GM18867 (cell line): ENCODE measurements around the gene CNNM2.
"Not testable (repeated sequence)": the region's sequence is repeated elsewhere in the genome, so short reads cannot be mapped to it uniquely, and the experiment has no call there.

Experiments used
- ATAC-seq: cut with Tn5 transposase; IDR thresholded peaks from one replicate; pipeline ENCODE4 v1.9.1; 2021; ENCODE audit warnings: mild to moderate bottlenecking, moderate library complexity; ENCODE audit not compliant: unreplicated experiment

CNNM2 gene

GRCh38 chr10:103021900-103022293 lies 103.8 kb downstream of the CNNM2 start:
- no peak for ATAC-seq

GRCh38 chr10:103025696-103026095 lies 107.6 kb downstream of the CNNM2 start:
- ATAC-seq = no peak

GRCh38 chr10:103038570-103038969 lies 120.5 kb downstream of the CNNM2 start:
- ATAC-seq = no peak

- no peak for ATAC-seq
Measured at GRCh38 chr10:103040418-103040817, 122.3 kb downstream of the CNNM2 start.

- ATAC-seq = no peak
Measured at GRCh38 chr10:103041391-103041790, 123.3 kb downstream of the CNNM2 start.

- ATAC-seq = no peak
Measured at GRCh38 chr10:103042129-103042528, 124.0 kb downstream of the CNNM2 start.

GRCh38 chr10:103042908-103043307 lies 124.8 kb downstream of the CNNM2 start:
- no peak for ATAC-seq

GRCh38 chr10:103044942-103045489 lies 126.9 kb downstream of the CNNM2 start:
- no peak for ATAC-seq

- no peak for ATAC-seq
Measured at GRCh38 chr10:103045961-103046360, 127.9 kb downstream of the CNNM2 start.

GRCh38 chr10:103047381-103047780 lies 129.3 kb downstream of the CNNM2 start:
- no peak for ATAC-seq

GRCh38 chr10:103049237-103049636 lies 131.1 kb downstream of the CNNM2 start:
- no peak for ATAC-seq

GRCh38 chr10:103053659-103054581 lies 135.8 kb downstream of the CNNM2 start:
- peak; percentile 79 for ATAC-seq

- ATAC-seq = no peak
Measured at GRCh38 chr10:103054621-103055020, 136.5 kb downstream of the CNNM2 start.

- no peak for ATAC-seq
Measured at GRCh38 chr10:103055105-103055504, 137.0 kb downstream of the CNNM2 start.

- ATAC-seq = no peak
Measured at GRCh38 chr10:103058034-103058433, 139.9 kb downstream of the CNNM2 start.

GRCh38 chr10:103060575-103060974 lies 142.5 kb downstream of the CNNM2 start:
- no peak for ATAC-seq

GRCh38 chr10:103062854-103063590 lies 144.9 kb downstream of the CNNM2 start:
- ATAC-seq = no peak

- no peak for ATAC-seq
Measured at GRCh38 chr10:103064956-103065355, 146.9 kb downstream of the CNNM2 start.

GRCh38 chr10:103066141-103067098 lies 148.3 kb downstream of the CNNM2 start:
- no peak for ATAC-seq

GRCh38 chr10:103067099-103067477 lies 149.0 kb downstream of the CNNM2 start:
- not testable (repeated sequence) for ATAC-seq

- ATAC-seq = no peak
Measured at GRCh38 chr10:103067484-103067883, 149.4 kb downstream of the CNNM2 start.
